ENCODE measurements around the gene SHF.

Gene SHF

GRCh38 chr15:45203182-45203581 is 15.4 kb upstream of the SHF start:
- no peak overlapping the region for H3K4me3 Mint-ChIP-seq
- no peaks in the 10 kb centered on the region for H3K36me3 Mint-ChIP-seq
- no peak overlapping the region for H3K27ac Mint-ChIP-seq
- no peaks in the 10 kb centered on the region for H3K9me3 Mint-ChIP-seq
- ATAC-seq (no peak), DNase-seq (ENCODE audit: low spot score in 2 of 2) (no peak)
- no peaks in the 10 kb centered on the region for H3K4me1 Mint-ChIP-seq

DNA sequence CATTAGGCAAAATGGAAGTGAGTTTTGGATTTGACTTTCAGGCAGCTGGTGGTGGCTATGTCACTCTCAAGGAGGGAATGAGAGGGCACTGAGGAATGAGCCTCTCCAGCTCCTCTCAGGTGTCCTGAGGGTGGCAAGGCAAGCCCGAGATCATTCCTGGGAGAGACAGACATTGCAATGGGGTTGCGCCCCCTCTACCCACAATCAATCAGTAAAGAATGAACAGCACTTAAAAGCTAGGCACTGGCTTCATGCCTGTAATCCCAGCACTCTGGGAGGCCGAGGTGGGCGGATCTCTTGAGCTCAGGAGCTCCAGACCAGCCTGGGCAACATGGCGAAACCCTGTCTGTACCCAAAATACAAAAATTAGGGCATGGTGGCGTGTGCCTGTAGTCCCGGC is 14.1 kb upstream of the SHF start:
- ATAC-seq (no peak), DNase-seq (ENCODE audit: low spot score in 2 of 2) (no peak)
- H3K36me3 Mint-ChIP-seq: no peaks in the 10 kb centered on the region
- no peaks in the 10 kb centered on the region for H3K9me3 Mint-ChIP-seq
- no peak overlapping the region for H3K4me3 Mint-ChIP-seq
- H3K4me1 Mint-ChIP-seq: peaks cover 5% of the 10 kb centered on the region
- H3K27ac Mint-ChIP-seq: no peak overlapping the region

DNA sequence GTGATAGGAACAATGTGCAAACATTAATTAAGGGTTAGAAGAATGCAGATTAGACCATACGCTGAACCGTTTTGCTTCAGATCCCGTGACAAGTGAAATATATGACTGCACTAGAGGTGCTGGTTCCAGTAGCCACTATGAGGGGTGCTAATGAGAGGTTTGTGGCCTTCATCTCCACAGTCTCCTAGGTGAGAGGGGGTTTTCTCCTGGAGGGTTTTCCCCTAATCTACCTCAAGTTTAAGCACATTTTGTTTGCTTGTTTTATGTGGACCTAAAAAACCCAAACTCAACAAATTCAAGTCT is 13.7 kb upstream of the SHF start:
- H3K9me3 Mint-ChIP-seq: no peaks in the 10 kb centered on the region
- H3K4me1 Mint-ChIP-seq: peaks cover 5% of the 10 kb centered on the region
- ATAC-seq: no peak
- H3K4me3 Mint-ChIP-seq: no peak overlapping the region
- no peaks in the 10 kb centered on the region for H3K36me3 Mint-ChIP-seq
- DNase-seq (ENCODE audit: low spot score in 2 of 2): no peak
- H3K27ac Mint-ChIP-seq: no peak overlapping the region

- H3K4me3 Mint-ChIP-seq: no peak overlapping the region
- H3K36me3 Mint-ChIP-seq: no peaks in the 10 kb centered on the region
- no peaks in the 10 kb centered on the region for H3K9me3 Mint-ChIP-seq
- peaks cover 5% of the 10 kb centered on the region for H3K4me1 Mint-ChIP-seq
- DNase-seq (ENCODE audit: low spot score in 2 of 2) (peak; percentile 61 to 91), ATAC-seq (peak; percentile 9)
- no peak overlapping the region for H3K27ac Mint-ChIP-seq
Measured at GRCh38 chr15:45200799-45201556, 13.2 kb upstream of the SHF start.

DNA sequence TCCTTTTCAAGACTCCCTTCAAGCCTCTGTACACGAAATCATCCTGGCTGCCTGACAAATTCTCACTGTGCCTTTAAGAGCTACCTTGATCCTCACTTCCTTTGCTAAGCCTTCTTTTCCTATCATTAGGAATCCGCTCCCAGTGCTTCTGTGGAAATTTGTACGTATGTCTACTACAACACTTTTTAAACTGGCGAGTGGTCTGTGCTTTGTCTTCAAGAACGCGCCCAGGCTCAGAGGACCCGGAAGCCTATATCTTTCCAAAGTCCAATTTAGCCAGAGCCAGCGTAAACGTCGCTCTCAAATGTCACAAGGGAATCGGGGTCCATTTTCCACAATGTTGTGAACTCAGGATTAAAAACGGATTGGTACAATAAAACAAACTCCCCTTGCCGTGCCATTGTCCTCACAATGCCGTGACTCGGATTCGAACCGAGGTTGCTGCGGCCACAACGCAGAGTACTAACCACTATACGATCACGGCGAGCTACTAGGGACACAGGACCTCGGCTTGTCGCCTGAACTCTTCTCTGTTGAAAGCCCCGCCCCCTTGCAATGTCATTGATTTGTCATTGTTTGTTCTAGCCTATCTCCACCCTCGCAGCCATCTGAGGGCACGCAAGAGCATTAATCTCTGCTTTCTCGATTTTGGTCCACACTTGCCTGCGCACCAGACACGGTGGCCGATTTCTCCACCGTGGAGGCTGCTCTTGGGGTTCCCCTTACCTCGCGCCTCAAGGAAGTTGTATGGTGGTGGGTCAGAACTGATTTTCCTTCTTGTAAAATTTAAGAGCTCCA is 12.4 kb upstream of the SHF start:
- Mint-ChIP-seq H3K36me3 (no peaks in the 10 kb centered on the region), H3K9me3 (no peaks in the 10 kb centered on the region), H3K27ac (no peak overlapping the region), H3K4me1 (peaks cover 5% of the 10 kb centered on the region), H3K4me3 (no peak overlapping the region)
- DNase-seq (ENCODE audit: low spot score in 2 of 2) (peak; percentile 97 to 100), ATAC-seq (peak; percentile 79)

DNA sequence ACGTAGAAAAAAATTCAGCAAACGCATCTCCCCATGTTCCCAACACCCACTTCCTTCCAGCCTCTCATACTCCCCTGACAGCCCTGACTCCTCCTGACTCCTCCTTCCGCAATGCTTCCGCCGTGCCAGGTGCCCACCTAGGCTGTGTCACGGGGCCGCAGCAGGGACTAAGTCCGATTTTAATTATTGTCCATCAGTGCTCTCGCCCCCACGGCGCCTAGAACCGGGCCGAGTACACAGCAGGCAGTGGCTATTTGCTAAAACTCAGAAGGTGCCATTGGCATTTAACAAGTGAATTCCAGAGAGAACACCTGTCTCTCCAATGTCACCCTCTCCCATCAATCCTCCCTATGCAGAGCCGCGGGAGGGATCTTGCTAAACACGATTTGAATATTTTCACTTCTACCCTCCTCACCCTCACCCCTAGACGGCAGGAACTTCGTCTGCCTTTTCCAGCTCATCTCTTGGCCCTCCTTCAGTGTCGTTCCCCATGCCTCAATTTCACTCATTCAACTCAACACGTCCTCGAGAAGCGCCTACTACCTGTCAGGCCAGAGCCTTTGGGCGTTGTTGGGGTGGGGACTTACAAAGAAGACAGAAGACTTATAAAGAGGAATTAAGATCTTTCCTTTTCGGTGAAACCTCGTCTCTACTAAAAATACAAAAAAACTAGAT is 11.5 kb upstream of the SHF start:
- ATAC-seq (no peak), DNase-seq (ENCODE audit: low spot score in 2 of 2) (peak; percentile 22 to 74)
- Mint-ChIP-seq H3K9me3 (no peaks in the 10 kb centered on the region), H3K4me3 (no peak overlapping the region), H3K36me3 (no peaks in the 10 kb centered on the region), H3K27ac (no peak overlapping the region), H3K4me1 (peaks cover 5% of the 10 kb centered on the region)

DNA sequence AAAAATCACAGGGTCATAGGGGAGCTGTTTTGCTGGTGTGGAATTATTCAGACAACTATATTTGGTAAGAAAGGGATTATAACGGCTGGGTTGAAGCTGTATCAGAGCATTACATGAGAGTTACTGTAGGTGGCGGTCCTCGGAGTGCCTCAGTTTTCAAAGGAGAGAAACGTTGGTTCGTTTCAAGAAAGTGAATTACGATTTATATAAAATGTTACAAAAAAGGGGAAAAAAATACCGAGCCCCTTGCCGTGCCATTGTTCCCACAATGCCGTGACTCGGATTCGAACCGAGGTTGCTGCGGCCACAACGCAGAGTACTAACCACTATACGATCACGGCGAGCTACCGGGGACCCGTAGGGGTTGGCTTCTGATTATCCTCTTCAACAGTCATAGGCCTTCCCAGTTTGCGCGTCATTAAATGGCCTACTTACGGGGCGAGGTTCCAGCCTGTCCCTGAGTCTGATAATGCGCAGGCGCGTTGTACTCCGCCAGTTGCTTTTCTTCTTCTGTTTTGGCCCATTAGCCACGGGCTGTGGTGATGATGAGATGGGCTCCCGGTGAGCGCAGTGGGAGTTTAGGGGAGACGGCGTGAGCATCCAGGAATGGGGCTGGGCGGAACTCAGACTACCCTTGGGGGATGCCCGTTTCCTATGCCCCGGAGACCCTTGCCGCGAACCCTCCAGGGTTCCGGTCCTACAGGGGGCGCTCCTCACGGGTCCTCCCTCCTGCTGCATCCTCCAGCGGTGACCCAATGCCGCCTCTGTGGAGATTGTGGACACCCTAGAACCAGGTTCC is 10.8 kb upstream of the SHF start:
- peak; percentile 86 for ATAC-seq
- Mint-ChIP-seq H3K4me3 (no peak overlapping the region), H3K36me3 (no peaks in the 10 kb centered on the region), H3K27ac (no peak overlapping the region), H3K4me1 (peaks cover 5% of the 10 kb centered on the region), H3K9me3 (no peaks in the 10 kb centered on the region)
- peak; percentile 95 to 99 for DNase-seq (ENCODE audit: low spot score in 2 of 2)

GRCh38 chr15:45197512-45197911 is 9.7 kb upstream of the SHF start:
- no peak for ATAC-seq
- H3K4me3 Mint-ChIP-seq: no peak overlapping the region
- H3K4me1 Mint-ChIP-seq: peaks cover 5% of the 10 kb centered on the region
- H3K36me3 Mint-ChIP-seq: no peaks in the 10 kb centered on the region
- no peaks in the 10 kb centered on the region for H3K9me3 Mint-ChIP-seq
- no peak for DNase-seq (ENCODE audit: low spot score in 2 of 2)
- no peak overlapping the region for H3K27ac Mint-ChIP-seq

DNA sequence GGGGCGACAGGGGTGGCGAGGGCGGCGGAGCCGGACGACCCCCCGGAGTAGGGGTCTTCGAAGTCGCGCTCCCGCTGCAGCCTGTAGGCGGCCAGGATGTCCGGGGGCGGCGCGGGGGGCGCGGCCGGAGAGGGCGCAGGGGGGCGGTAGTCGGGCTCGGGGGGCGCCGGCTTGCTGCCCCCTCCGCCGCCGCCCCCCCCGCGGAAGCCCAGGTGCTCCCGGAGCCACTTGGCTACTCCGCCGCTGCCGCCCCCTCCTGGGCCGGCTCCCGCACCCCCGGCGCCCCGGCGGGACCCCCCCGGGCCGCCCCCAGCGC is 230 bp downstream of the SHF start:
- Mint-ChIP-seq H3K4me3 (peak overlapping the region; percentile 88), H3K4me1 (peaks cover 58% of the 10 kb centered on the region), H3K27ac (peak overlapping the region; percentile 97), H3K36me3 (peaks cover 21% of the 10 kb centered on the region), H3K9me3 (no peaks in the 10 kb centered on the region)
- no peak for ATAC-seq
- no peak for DNase-seq (ENCODE audit: low spot score in 2 of 2)

DNA sequence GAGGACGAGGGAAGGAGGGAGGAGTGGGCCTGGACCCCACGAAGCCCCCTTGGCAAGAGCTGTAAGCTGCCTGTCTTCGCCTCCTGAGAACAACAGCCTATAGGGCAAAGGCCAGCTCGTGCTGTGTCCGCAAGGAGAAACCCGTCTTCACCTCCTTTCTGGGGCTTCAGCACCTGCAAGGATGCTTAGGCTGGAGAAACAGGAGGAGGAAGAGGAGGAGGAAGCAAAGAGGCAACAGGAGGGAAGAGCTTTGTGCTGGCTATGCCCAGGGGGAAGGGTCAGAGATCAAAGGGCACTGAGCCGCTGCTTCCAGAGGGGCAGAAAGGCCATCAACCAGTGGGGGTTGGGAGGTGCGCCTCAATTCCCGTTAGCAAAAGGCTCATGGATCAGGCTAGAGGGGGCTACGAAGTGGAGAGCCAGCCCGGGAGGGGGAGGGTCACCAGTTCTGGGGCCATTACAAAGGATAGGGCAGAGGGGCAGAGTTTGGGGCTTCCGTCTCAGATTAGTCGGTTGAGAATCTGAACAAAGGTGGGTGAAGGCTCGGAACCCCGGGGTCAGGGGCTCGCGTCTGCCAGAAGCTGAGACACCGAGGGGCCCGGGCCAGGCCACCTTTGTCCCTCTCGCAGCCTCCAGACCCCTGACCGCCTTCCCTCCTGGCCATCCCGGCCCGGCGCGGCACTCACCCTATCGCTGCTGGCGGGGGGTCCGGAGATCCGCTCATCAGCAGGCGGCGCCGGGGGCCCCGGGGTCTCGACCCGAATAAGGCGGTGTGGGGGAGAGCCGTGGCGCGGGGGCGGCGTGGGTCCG is 792 bp downstream of the SHF start:
- Mint-ChIP-seq H3K4me1 (peaks cover 58% of the 10 kb centered on the region), H3K9me3 (no peaks in the 10 kb centered on the region), H3K27ac (peak overlapping the region; percentile 91), H3K36me3 (peaks cover 23% of the 10 kb centered on the region), H3K4me3 (peak overlapping the region; percentile 88)
- DNase-seq (ENCODE audit: low spot score in 2 of 2) (no peak), ATAC-seq (no peak)

DNA sequence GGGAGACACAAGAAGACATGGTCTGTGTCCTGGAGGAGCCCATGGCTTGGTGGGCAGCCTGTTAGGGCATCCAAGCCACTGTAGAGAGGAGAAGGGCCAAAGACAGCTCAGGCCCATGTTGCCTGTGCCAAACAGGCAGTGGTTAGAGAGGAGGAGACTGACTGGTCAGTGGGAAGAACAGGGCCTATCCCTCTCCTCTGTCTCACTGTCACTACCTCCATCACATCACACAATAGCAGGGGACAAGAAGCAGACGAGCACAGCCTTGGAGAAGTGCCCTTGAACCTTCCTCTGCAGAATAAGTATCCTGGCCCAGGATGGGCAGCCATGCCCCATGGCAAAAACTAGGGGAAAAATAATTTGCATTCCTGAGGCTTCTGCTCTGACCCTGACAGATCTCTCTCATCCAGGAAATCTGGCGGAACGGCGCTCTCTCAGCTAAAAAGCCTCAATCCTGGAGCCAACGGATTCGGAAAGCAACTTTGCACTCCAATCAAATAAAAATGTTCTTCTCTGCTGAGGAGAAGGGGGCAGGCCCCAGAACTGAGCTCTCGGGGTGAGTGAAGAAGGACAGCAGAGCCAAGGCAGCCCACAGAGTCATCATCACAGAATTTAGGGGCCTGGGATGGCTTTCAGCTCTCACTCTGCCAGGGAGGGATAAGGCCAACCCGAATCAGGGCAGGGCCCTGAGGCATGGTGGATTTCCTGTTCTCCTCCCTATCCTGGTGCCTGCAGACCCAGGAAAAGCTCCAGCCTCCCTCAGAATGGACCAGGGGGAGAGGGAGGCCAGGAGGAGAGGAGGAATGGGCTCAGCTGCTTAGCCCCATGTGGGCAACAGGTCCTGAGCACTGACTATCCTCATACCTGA is 1.6 kb downstream of the SHF start:
- no peak for ATAC-seq
- H3K36me3 Mint-ChIP-seq: peaks cover 26% of the 10 kb centered on the region
- no peak for DNase-seq (ENCODE audit: low spot score in 2 of 2)
- H3K9me3 Mint-ChIP-seq: no peaks in the 10 kb centered on the region
- peaks cover 63% of the 10 kb centered on the region for H3K4me1 Mint-ChIP-seq
- peak overlapping the region; percentile 91 for H3K27ac Mint-ChIP-seq
- H3K4me3 Mint-ChIP-seq: peak overlapping the region; percentile 88

GRCh38 chr15:45185069-45185779 is 2.5 kb downstream of the SHF start:
- Mint-ChIP-seq H3K4me3 (peak overlapping the region; percentile 88), H3K9me3 (no peaks in the 10 kb centered on the region)

GRCh38 chr15:45184562-45185041 is 3.2 kb downstream of the SHF start:
- H3K9me3 Mint-ChIP-seq: no peaks in the 10 kb centered on the region
- H3K27ac Mint-ChIP-seq: peak overlapping the region; percentile 91
- ATAC-seq (no peak), DNase-seq (ENCODE audit: low spot score in 2 of 2) (no peak)
- H3K4me1 Mint-ChIP-seq: peaks cover 71% of the 10 kb centered on the region
- peaks cover 26% of the 10 kb centered on the region for H3K36me3 Mint-ChIP-seq
- H3K4me3 Mint-ChIP-seq: peak overlapping the region; percentile 88

More at GRCh38 chr15:45185069-45185779, 2.5 kb downstream of the SHF start:
- ATAC-seq (no peak), DNase-seq (ENCODE audit: low spot score in 2 of 2) (no peak)
- Mint-ChIP-seq H3K27ac (peak overlapping the region; percentile 91), H3K36me3 (peaks cover 26% of the 10 kb centered on the region), H3K4me1 (peaks cover 67% of the 10 kb centered on the region)
